OCI-LY7 (cell line): ENCODE results near the gene ISCA1. TPM values are rescaled to one million over a fixed set of nuclear protein-coding genes. Genes with fewer than 3 reads are reported as not detected.

Experiments
- BruUV-seq: library from RNA; stranded (reverse); fragments of 400-500 nt; replicated peaks from 2 replicates; lab custom pipeline; 2021; lab: Mats Ljungman, UMichigan
- CTCF ChIA-PET: fragments of 300-600 bp; sonication (Branson Sonifier 250); formaldehyde crosslinking; loops from one replicate; lab custom pipeline; 2022; ENCODE audit warnings: antibody characterized with exemption; ENCODE audit not compliant: unreplicated experiment; lab: Charles Lee
- POLR2A ChIA-PET: fragments of 300-600 bp; sonication (Branson Sonifier 250); formaldehyde crosslinking; loops from one replicate; lab custom pipeline; 2022; ENCODE audit warnings: antibody characterized with exemption; lab: Charles Lee
- DNase-seq: peaks from one replicate; pipeline ENCODE4 v3.0.0-alpha.2; 2015; ENCODE audit warnings: low spot score
- H2AFZ ChIP-seq: fragments of 200-600 bp; sonication (generic), shearing (Covaris generic); 2 replicates; pipeline ENCODE4 v1.6.1; 2014; ENCODE audit warnings: mild to moderate bottlenecking, antibody characterized with exemption, low read length, moderate library complexity
- H3K27ac ChIP-seq: fragments of 200-600 bp; sonication (generic); 2 replicates; pipeline ENCODE4 v1.5.1; 2014; ENCODE audit warnings: mixed run types, low read depth, mild to moderate bottlenecking, moderate library complexity, low read length, inconsistent platforms; ENCODE audit not compliant: poor library complexity, severe bottlenecking
- H3K36me3 ChIP-seq: fragments of 200-600 bp; sonication (generic); 2 replicates; pipeline ENCODE4 v1.6.1; 2014; ENCODE audit warnings: mild to moderate bottlenecking, antibody characterized with exemption, low read length, moderate library complexity, mixed read lengths; ENCODE audit not compliant: insufficient read depth
- H3K4me1 ChIP-seq: fragments of 200-600 bp; sonication (generic); 2 replicates; pipeline ENCODE4 v1.5.1; 2014; ENCODE audit warnings: mild to moderate bottlenecking, low read length; ENCODE audit not compliant: insufficient read depth, poor library complexity, severe bottlenecking
- H3K4me2 ChIP-seq: fragments of 200-600 bp; sonication (generic); 2 replicates; pipeline ENCODE4 v1.6.1; 2014; ENCODE audit warnings: mild to moderate bottlenecking, low read length
- H3K4me3 ChIP-seq: fragments of 200-600 bp; sonication (generic); 2 replicates; pipeline ENCODE4 v1.5.1; 2014; ENCODE audit warnings: mild to moderate bottlenecking, low read depth, low read length; ENCODE audit not compliant: poor library complexity, severe bottlenecking
- H3K79me2 ChIP-seq: fragments of 200-600 bp; sonication (generic); 2 replicates; pipeline ENCODE4 v1.6.1; 2016; ENCODE audit warnings: low read depth, mild to moderate bottlenecking, low read length, moderate library complexity, mixed read lengths; ENCODE audit not compliant: insufficient read depth
- H3K9me2 ChIP-seq: fragments of 200-600 bp; sonication (generic); 2 replicates; pipeline ENCODE4 v1.6.1; 2016; ENCODE audit warnings: mild to moderate bottlenecking, low read length, mixed read lengths; ENCODE audit not compliant: insufficient read depth
- H3K9me3 ChIP-seq: fragments of 200-600 bp; sonication (generic); 2 replicates; pipeline ENCODE4 v1.6.1; 2014; ENCODE audit warnings: mild to moderate bottlenecking, mixed run types, low read length, mixed read lengths
- H4K20me1 ChIP-seq: fragments of 200-600 bp; sonication (generic); 2 replicates; pipeline ENCODE4 v1.6.1; 2014; ENCODE audit warnings: mild to moderate bottlenecking, antibody characterized with exemption, low read length, moderate library complexity, mixed read lengths; ENCODE audit not compliant: insufficient read depth
- CTCF ChIP-seq: fragments of 200-600 bp; sonication (generic); conservative IDR thresholded peaks from 2 replicates; pipeline ENCODE4 v1.5.1; 2014; ENCODE audit warnings: mild to moderate bottlenecking, antibody characterized with exemption, low read length, moderate library complexity, mixed read lengths
- EZH2phosphoT487 ChIP-seq: fragments of 200-600 bp; sonication (generic); IDR thresholded peaks from 2 replicates; pipeline ENCODE4 v1.6.1; 2018; ENCODE audit warnings: low read depth, borderline replicate concordance, mild to moderate bottlenecking, mixed run types, antibody characterized with exemption, low read length, moderate library complexity, mixed read lengths
- intact Hi-C: fragments of 100-400 bp; cut with micrococcal nuclease; formaldehyde crosslinking; loops from one replicate; pipeline ENCODE4 v1.10.0; 2022; ENCODE audit not compliant: unreplicated experiment
- total RNA-seq, 2 experiments: library from RNA; depleted of rRNA in 1 of 2; stranded (reverse); fragments of >200 nt in 1 of 2; shearing (Covaris generic) in 1 of 2; gene quantifications; 2 replicates each; pipeline ENCODE4 v1.2.3, GENCODE V29; 2014 to 2022

Gene ISCA1
- total RNA-seq, 2 experiments from 2014 or later, result 21.8 to 24.0 TPM

DNA sequence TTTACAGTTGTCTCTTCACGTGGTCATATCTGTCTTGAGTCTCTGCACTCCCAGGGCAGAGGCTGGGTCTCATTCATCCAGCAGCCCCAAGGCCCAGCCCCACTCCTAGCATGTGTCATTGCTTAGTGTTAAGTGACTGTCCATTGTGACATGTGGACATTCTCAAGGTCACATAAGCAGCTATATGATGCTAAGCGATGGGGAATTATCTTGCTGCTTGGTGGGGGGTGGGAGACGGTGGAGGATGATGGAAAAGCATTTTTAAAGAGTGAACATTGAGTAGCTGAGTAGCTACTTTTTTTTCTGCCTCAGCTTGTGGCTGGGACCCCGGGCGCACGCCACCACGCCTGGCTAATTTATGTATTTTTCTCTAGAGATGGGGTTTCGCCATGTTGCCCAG is 22.8 kb downstream of the ISCA1 start, which contains the start of gene C9orf153:
Gene C9orf153, minus strand, starts transcription at position 101 of the 400 bp plus-strand sequence. CDS start 30,054 bp downstream, outside the sequence.
- TF ChIP-seq EZH2phosphoT487 (no peak), CTCF (no peak)
- no TSS peak for BruUV-seq
- ChIA-PET POLR2A (interaction anchor here (0.7 kb wide), 1 partner anchor 387 kb away, joined by 4 read pairs; no protein-coding TSS in a partner anchor), CTCF (no interaction called here)
- H3K79me2 ChIP-seq, result no peaks in the 10 kb centered on the region
- intact Hi-C loops, result no loop called here
- H2AFZ ChIP-seq, result no peak within 1 kb of the TSS
- H3K4me3 ChIP-seq, result no peak within 1 kb of the TSS
- H4K20me1 ChIP-seq, result no peaks in the 10 kb centered on the region; the same call in 1 of the 2 replicates
- no peak for DNase-seq
- no peaks in the 10 kb centered on the region for H3K4me1 ChIP-seq
- H3K4me2 ChIP-seq, result no peak within 1 kb of the TSS
- H3K36me3 ChIP-seq, result peaks cover 22% of the 10 kb centered on the region
- H3K27ac ChIP-seq, result no peak within 1 kb of the TSS
- H3K9me3 ChIP-seq, result no peaks in the 10 kb centered on the region
- no peaks in the 10 kb centered on the region for H3K9me2 ChIP-seq

GRCh38 chr9:86257391-86257790 is 24.9 kb downstream of the ISCA1 start:
- POLR2A ChIA-PET, result interaction anchor here (0.8 kb wide), 1 partner anchor 19 kb away, joined by 3 read pairs; no protein-coding TSS in a partner anchor
- no peak for DNase-seq
- CTCF ChIA-PET, result no interaction called here
- no peaks in the 10 kb centered on the region for H3K4me1 ChIP-seq
- no peak overlapping the region for H3K27ac ChIP-seq
- intact Hi-C loops, result no loop called here
- no peak for TF ChIP-seq CTCF
- TF ChIP-seq EZH2phosphoT487, result no peak
- no peak overlapping the region for H2AFZ ChIP-seq
- H3K4me3 ChIP-seq, result no peak overlapping the region
- no peak overlapping the region for H3K4me2 ChIP-seq
- H4K20me1 ChIP-seq, result no peaks in the 10 kb centered on the region; the same call in 1 of the 2 replicates
- no peaks in the 10 kb centered on the region for H3K9me2 ChIP-seq
- H3K9me3 ChIP-seq, result peaks cover 12% of the 10 kb centered on the region
- no TSS peak for BruUV-seq
- no peaks in the 10 kb centered on the region for H3K79me2 ChIP-seq
- H3K36me3 ChIP-seq, result peaks cover 4% of the 10 kb centered on the region; the same call in 1 of the 2 replicates

- Histone ChIP-seq H3K4me1 (no peaks in the 10 kb centered on the region), H3K9me3 (peaks cover 17% of the 10 kb centered on the region), H2AFZ (no peak overlapping the region), H3K4me3 (no peak overlapping the region), H3K27ac (no peak overlapping the region), H3K36me3 (no peaks in the 10 kb centered on the region), H3K4me2 (no peak overlapping the region), H3K9me2 (no peaks in the 10 kb centered on the region), H3K79me2 (no peaks in the 10 kb centered on the region), H4K20me1 (no peaks in the 10 kb centered on the region)
- intact Hi-C loops, result no loop called here
- POLR2A ChIA-PET, result interaction anchor here (0.8 kb wide), 1 partner anchor 20 kb away, joined by 3 read pairs; no protein-coding TSS in a partner anchor
- DNase-seq, result no peak
- TF ChIP-seq EZH2phosphoT487 (no peak), CTCF (no peak)
- CTCF ChIA-PET, result no interaction called here
- BruUV-seq, result no TSS peak
These were observed 25.7 kb downstream of the ISCA1 start for GRCh38 chr9:86256653-86257052.
